Liver (tissue), 3 donors: ENCODE results near the gene DAD1.

Source experiments
- CTCF ChIP-seq: fragments of 150-350 bp; IDR thresholded peaks from 2 replicates; pipeline ENCODE4 v1.5.1; 2017; ENCODE audit warnings: improper control_type of control experiment, low read depth, low read length; ENCODE audit not compliant: missing input control
- GABPA ChIP-seq, 2 donors: IDR thresholded peaks in 1 of 2; conservative IDR thresholded peaks in 1 of 2; 2 replicates each; pipeline ENCODE4 v1.6.1; 2016; ENCODE audit warnings: antibody characterized with exemption in 2 of 2, mild to moderate bottlenecking in 1 of 2, moderate library complexity in 1 of 2
- HNF4A ChIP-seq, 2 donors: conservative IDR thresholded peaks; 2 replicates each; pipeline ENCODE4 v1.6.1; 2016; ENCODE audit warnings: antibody characterized with exemption in 2 of 2, mild to moderate bottlenecking in 2 of 2
- JUND ChIP-seq, 2 donors: IDR thresholded peaks; 2 replicates each; pipeline ENCODE4 v1.6.1; 2016; ENCODE audit warnings: antibody characterized with exemption in 2 of 2
- REST ChIP-seq: IDR thresholded peaks from 2 replicates; pipeline ENCODE4 v1.6.1; 2016; ENCODE audit warnings: antibody characterized with exemption, mild to moderate bottlenecking
- SP1 ChIP-seq: IDR thresholded peaks from 2 replicates; pipeline ENCODE4 v1.6.1; 2018; ENCODE audit warnings: antibody characterized with exemption, mild to moderate bottlenecking
- ZBTB33 ChIP-seq: IDR thresholded peaks from 2 replicates; pipeline ENCODE4 v1.6.1; 2016; ENCODE audit warnings: antibody characterized with exemption
- donor health status: healthy.
- donor health status: healthy.

GRCh38 chr14:22572562-22573058, 16.4 kb downstream of the DAD1 start:
- TF ChIP-seq CTCF (no peak), REST (no peak), ZBTB33 (no peak), GABPA (IDR thresholded peaks at IDR 0.05 in 1 of 2, conservative IDR thresholded peaks at IDR 0.05 in 1 of 2) (no peak), HNF4A (conservative IDR thresholded peaks at IDR 0.05) (no peak), JUND (IDR thresholded peaks at IDR 0.05) (no peak), SP1 (no peak)
